ENCODE measurements around the gene SMOC2. TPM values are rescaled to one million over a fixed set of nuclear protein-coding genes. Genes with fewer than 3 reads are reported as not detected.
A peak's percentile ranks its signal among the peaks of the same experiment; 100 is the strongest.

The SMOC2 gene
- polyA plus RNA-seq, 1 donor (not counting 4 experiments of a cell fraction or from before 2014, with no cell fraction given) = 1.1 TPM

- dilution Hi-C loops (cut with MboI; ENCODE audit: extremely low pct_ligation_motif_present, low sequenced_read_pairs) = no loop called here
- H4K20me1 ChIP-seq (ENCODE audit: control insufficient read depth, extremely low read depth, insufficient read depth, low read length) = no peaks in the 10 kb centered on the region
Observed at GRCh38 chr6:168623736-168624135, 182.8 kb downstream of the SMOC2 start.

DNA sequence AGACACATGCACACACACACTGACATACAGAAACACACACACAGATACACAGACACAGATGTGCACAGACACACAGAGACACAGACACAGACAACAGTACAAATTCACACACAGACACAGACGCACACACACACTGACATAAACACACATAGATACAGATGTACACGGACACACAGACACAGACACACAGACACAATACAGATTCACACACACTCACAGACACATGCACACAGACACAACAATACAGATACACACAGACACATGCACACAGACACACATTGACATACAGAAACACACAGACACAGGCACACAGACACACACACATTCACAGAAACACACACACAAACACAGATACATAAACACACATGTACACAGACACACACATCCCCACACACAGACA is 183.6 kb downstream of the SMOC2 start:
- FAIRE-seq = peak; percentile 26
- no peak for DNase-seq (ENCODE audit: low read depth, low spot score)
- Histone ChIP-seq H3K4me3 (ENCODE audit: control insufficient read depth in 2 of 3, extremely low read depth in 1 of 3, insufficient read depth in 2 of 3, low read depth in 1 of 3, low read length in 3 of 3) (no peak overlapping the region), H3K27ac (ENCODE audit: control insufficient read depth, insufficient read depth, low read length) (no peak overlapping the region), H3K27me3 (ENCODE audit: control insufficient read depth, extremely low read depth, insufficient read depth, low read length) (no peaks in the 10 kb centered on the region), H3K4me1 (ENCODE audit: control insufficient read depth, extremely low read depth, insufficient read depth, low read length) (no peaks in the 10 kb centered on the region), H3K9ac (ENCODE audit: control insufficient read depth, extremely low read depth, insufficient read depth, low read length) (no peak overlapping the region), H3K4me2 (ENCODE audit: control insufficient read depth, extremely low read depth, insufficient read depth, low read depth, low read length) (no peak overlapping the region), H3K36me3 (ENCODE audit: control insufficient read depth in 2 of 2, extremely low read depth in 1 of 2, insufficient read depth in 2 of 2, low read length in 2 of 2) (no peaks in the 10 kb centered on the region), H3K79me2 (ENCODE audit: control insufficient read depth, insufficient read depth, low read length) (no peaks in the 10 kb centered on the region), H3K9me3 (ENCODE audit: control insufficient read depth, low read depth, low read length) (no peaks in the 10 kb centered on the region), H3K9me1 (ENCODE audit: control insufficient read depth, extremely low read depth, insufficient read depth, low read length) (no peaks in the 10 kb centered on the region), H4K20me1 (ENCODE audit: control insufficient read depth, extremely low read depth, insufficient read depth, low read length) (no peaks in the 10 kb centered on the region), H2AFZ (ENCODE audit: control insufficient read depth, low read length) (no peak overlapping the region)
- dilution Hi-C loops (cut with MboI; ENCODE audit: extremely low pct_ligation_motif_present, low sequenced_read_pairs) = no loop called here
- TF ChIP-seq EZH2 (IDR thresholded peaks at IDR 0.05; ENCODE audit: low read length) (no peak), CTCF (optimal IDR thresholded peaks at IDR 0.05 in 1 of 3, IDR thresholded peaks at IDR 0.05 in 1 of 3, conservative IDR thresholded peaks at IDR 0.05 in 1 of 3; ENCODE audit: extremely low read depth in 1 of 3, insufficient read depth in 2 of 3, low read length in 3 of 3) (no peak)

More at GRCh38 chr6:168623736-168624135, 182.8 kb downstream of the SMOC2 start:
- Histone ChIP-seq H3K9me3 (ENCODE audit: control insufficient read depth, low read depth, low read length) (no peaks in the 10 kb centered on the region), H3K27me3 (ENCODE audit: control insufficient read depth, extremely low read depth, insufficient read depth, low read length) (no peaks in the 10 kb centered on the region), H3K9me1 (ENCODE audit: control insufficient read depth, extremely low read depth, insufficient read depth, low read length) (no peaks in the 10 kb centered on the region), H3K9ac (ENCODE audit: control insufficient read depth, extremely low read depth, insufficient read depth, low read length) (no peak overlapping the region), H3K36me3 (ENCODE audit: control insufficient read depth in 2 of 2, extremely low read depth in 1 of 2, insufficient read depth in 2 of 2, low read length in 2 of 2) (no peaks in the 10 kb centered on the region), H3K4me2 (ENCODE audit: control insufficient read depth, extremely low read depth, insufficient read depth, low read depth, low read length) (no peak overlapping the region), H3K4me3 (ENCODE audit: control insufficient read depth in 2 of 3, extremely low read depth in 1 of 3, insufficient read depth in 2 of 3, low read depth in 1 of 3, low read length in 3 of 3) (no peak overlapping the region), H2AFZ (ENCODE audit: control insufficient read depth, low read length) (no peak overlapping the region), H3K27ac (ENCODE audit: control insufficient read depth, insufficient read depth, low read length) (no peak overlapping the region), H3K79me2 (ENCODE audit: control insufficient read depth, insufficient read depth, low read length) (no peaks in the 10 kb centered on the region), H3K4me1 (ENCODE audit: control insufficient read depth, extremely low read depth, insufficient read depth, low read length) (no peaks in the 10 kb centered on the region)
- DNase-seq (ENCODE audit: low read depth, low spot score) (no peak), FAIRE-seq (no peak)
- TF ChIP-seq EZH2 (IDR thresholded peaks at IDR 0.05; ENCODE audit: low read length) = no peak
- no peak for TF ChIP-seq CTCF (optimal IDR thresholded peaks at IDR 0.05 in 1 of 3, IDR thresholded peaks at IDR 0.05 in 1 of 3, conservative IDR thresholded peaks at IDR 0.05 in 1 of 3; ENCODE audit: extremely low read depth in 1 of 3, insufficient read depth in 2 of 3, low read length in 3 of 3)
